Suprapubic skin (tissue), 4 donors: Measurements from ENCODE around the gene BTG3.

Source experiments
- CTCF ChIP-seq, 2 donors: fragments of 200-600 bp in 1 of 2; fragments of 450-650 bp in 1 of 2; sonication (generic) in 1 of 2; IDR thresholded peaks; one replicate each; pipeline ENCODE4 v1.5.1; 2016 to 2019; ENCODE audit warnings: antibody characterized with exemption in 2 of 2, mild to moderate bottlenecking in 1 of 2, moderate library complexity in 1 of 2
- EP300 ChIP-seq: sonication (generic); formaldehyde crosslinking; IDR thresholded peaks from one replicate; pipeline ENCODE4 v1.6.1; 2017; ENCODE audit warnings: antibody characterized with exemption
- POLR2A ChIP-seq, 2 donors: fragments of 450-650 bp; IDR thresholded peaks; one replicate each; pipeline ENCODE4 v1.6.1; 2017; ENCODE audit warnings: antibody characterized with exemption in 2 of 2, mild to moderate bottlenecking in 2 of 2, moderate library complexity in 2 of 2
- POLR2AphosphoS5 ChIP-seq, 3 donors: sonication (generic); formaldehyde crosslinking; IDR thresholded peaks; one replicate each; pipeline ENCODE4 v1.6.1; 2017; ENCODE audit warnings: antibody characterized with exemption in 3 of 3

GRCh38 chr21:17575076-17575475 is 37.6 kb downstream of the BTG3 start:
- TF ChIP-seq CTCF (IDR thresholded peaks at IDR 0.05) = no peak
- TF ChIP-seq POLR2A (IDR thresholded peaks at IDR 0.05) = no peak
- no peak for TF ChIP-seq EP300
- TF ChIP-seq POLR2AphosphoS5 (IDR thresholded peaks at IDR 0.05) = no peak
